ENCODE measurements around the gene NPM3. TPM values are rescaled to one million over a fixed set of nuclear protein-coding genes. Genes with fewer than 3 reads are reported as not detected.

The NPM3 gene
- total RNA-seq, 1 experiment from 2014 or later: 112 TPM

DNA sequence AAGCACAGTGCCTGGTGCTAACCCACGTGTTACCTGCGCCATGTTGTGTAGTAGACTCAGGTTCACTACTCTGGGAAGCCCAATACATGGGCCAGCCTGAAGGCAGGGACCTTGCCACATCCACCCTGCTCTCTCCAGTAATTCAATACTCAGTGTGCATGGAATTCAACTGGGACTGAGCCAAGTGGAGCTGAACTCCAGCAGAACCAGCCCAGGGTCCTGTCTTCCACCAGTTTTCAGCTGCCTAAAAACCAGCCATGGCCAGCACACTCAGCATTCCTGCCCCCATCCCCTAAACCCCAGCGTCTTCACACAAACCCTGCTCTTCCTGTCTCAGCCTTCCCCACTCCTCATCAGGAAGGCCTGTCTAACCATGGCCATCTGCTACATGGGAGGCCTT is 22.7 kb downstream of the NPM3 start:
- DNase-seq (ENCODE audit: low read depth): no peak

DNA sequence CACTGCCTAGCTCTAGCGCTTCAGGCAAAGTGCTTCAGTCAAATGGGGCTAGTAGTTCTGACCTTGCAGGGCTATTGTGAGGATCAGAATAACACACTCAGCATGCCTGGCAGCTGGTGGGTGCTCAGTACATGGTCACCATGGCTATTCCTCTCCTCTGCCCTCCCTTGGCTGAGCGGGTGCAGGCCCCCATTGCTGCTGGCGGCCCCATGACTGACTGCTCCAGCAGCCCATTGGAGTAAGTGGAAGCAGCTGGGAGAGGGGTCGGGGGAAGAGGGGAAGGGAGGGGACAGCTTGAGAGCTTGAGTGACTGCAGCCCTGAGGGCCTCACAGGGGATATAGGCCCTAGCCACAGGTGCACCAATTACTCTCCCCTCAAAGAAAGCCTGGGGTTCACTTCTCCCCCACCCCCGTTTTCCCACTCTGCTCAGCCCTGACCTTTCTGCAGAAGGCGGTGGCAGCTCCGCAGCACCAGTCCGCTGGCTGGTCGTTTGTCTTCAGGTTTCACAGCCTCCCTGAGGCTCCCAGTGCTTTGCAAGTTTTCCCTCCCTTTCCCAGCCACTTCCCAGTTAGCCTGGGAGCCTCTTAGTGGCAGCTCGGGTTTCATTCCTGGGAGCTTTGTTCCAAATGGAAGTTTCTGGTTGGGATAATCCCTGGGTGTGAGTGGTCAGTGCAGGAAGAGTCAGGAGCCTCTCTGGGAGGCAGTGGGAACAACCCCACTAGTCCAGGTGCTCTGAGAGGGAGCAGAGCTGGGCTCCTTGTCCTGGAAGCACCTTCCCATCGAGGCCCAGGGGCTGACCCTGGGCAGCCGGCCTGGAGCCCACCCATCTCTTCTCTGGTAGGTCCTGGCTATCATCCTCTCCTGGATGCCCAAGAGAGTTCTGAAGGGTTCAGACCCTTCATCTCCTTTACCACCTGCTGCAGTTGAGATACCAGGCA is 23.7 kb downstream of the NPM3 start:
- DNase-seq (ENCODE audit: low read depth): no peak

DNA sequence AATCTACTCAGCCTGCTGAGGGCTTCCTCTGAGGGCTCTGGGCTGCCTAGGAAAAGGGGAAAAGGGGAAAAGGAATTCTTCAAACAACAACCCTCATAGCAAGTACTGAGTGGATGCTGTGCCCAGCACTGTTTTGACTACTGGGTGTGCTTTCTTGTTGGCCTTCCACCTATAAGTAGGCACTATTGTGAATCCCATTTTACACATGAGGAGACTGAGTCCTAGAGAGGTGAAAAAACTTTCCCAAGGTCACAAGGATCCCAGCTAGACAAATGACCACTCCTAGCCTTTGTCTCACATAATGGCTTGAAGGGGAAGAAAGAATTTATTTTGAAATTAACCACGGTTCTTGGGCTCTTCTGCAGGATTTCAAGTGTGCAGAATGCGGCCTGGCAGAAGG is 24.4 kb downstream of the NPM3 start:
- no peak for DNase-seq (ENCODE audit: low read depth)

DNA sequence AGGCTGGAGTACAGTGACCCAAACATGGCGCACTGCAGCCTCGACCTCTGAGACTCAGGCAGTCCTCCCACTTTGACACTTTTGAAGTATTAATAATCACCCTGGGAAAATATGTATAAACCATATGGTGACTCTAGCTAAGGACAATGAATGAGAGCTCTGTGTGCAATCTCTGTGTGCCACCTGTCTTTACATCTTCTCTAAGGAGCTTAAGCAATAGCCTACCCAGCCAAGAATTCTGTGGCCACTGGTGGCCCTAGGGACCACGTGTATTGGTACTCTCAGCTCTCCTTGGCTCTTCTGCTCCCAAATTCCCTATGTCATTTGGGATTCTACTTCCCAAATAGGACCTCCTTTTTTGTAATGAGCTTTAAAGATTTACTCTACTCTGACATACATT is 31.0 kb downstream of the NPM3 start:
- no peak for DNase-seq (ENCODE audit: low read depth)

DNA sequence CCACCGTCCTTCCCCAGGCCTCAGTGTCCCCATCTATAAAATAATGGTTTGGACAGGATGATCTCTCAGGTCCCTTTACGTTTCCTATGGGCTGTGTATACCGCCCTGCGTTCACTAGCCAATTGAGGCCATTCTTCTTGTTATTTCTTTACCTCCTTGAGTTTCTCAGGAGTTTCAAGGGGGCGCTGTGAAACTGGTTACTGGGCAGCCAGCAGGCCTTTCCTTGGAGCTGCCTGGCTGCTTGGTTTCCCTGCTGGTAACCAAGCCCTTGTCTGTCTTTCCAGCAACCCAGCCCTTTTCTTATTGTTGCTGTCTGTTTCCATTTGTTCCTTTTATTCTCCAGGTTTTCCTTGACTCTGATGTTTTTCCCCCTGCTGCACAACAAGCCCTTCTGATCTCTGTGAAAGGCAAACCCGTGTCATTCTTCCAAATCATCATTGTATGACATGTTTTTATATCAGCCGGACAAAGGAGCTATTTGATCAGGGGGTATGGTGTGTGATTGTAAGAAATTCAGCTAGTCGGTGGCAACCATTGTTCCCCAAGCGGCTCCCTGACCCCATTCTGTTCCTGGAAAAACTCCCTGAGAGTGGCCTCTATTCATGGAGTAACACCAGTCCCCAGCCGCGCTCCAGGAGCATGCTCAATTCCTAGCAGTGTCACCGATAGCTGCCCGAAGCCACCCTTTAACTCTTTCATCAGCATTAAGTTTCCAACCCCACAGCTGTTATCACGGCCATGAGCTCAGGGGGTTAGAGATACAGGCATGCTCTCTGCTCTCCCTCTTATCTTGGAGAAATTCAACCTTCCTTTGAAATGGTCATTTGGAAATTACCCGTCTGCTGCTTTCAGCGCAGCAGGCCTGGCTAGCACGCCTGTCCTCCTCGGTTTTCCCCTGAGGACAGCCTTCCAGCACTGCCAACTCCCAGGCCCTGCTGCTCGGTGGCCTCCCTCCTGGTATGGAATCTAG is 33.9 kb downstream of the NPM3 start:
- no peak for DNase-seq (ENCODE audit: low read depth)

DNA sequence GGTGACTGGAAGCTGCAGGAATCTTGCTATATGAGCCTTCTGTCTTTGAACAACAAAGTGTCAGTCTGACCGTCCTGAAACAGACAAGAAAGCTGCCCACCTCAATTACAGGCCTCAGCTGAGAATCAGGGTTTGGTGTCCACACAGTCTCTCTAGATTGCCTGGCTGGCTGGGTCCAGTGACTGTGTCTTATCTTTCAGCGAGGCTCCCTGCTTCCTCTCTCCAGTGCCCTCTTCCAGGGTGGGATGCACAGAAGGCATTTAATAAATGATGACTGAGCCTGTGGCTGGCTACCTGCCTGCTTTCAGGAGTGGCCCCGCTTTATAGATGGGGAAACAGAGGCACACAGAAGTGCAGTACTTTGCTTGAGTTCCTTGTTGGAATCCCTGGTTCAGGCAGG is 34.8 kb downstream of the NPM3 start:
- DNase-seq (ENCODE audit: low read depth): no peak

DNA sequence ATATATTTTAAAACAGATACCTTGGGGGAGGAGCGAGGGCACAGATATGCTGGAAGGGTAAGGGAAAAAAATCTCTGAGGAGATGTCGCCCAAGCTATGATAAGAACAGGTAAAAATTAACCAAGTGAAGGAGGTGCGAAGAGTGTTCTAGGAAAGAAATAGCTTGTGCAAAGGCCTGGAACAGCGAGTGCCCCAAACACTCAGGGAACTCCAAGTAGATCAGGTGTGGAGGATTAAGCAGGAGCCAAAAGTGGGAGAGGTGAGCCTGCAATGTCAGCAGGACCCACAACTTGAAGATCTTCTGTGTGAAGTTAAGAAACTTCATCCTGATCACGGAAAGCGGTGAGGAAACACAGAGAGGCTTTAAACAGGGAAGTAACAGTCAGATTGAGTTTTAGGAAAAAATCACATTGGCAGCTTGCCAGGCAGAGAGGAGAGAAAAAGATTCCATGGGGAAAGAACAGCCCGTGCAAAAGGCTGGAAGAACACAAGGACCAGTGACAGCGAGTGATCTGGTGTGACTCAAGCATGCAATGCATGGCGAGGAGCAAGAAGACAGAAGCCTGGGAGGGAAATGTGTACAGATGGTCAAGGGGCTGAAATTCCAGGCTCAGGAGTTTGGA is 38.1 kb downstream of the NPM3 start:
- no peak for DNase-seq (ENCODE audit: low read depth)

DNA sequence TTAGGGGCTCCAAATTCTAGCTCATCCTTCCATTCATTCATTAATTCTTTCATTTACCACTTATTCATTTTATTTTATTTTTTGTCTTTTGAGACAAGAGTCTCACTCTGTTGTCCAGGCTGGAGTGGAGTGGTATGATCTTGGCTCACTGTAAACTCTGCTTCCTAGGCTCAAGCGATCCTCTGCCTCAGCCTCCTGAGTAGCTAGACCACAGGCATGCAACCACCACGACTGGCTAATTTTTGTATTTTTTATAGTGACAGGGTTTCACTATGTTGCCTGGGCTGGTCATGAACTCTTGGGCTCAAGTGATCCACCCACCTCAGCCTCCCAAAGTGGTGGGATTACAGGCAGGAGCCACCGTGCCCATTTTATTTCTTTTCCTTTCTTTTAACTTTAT is 39.0 kb downstream of the NPM3 start:
- no peak for DNase-seq (ENCODE audit: low read depth)

DNA sequence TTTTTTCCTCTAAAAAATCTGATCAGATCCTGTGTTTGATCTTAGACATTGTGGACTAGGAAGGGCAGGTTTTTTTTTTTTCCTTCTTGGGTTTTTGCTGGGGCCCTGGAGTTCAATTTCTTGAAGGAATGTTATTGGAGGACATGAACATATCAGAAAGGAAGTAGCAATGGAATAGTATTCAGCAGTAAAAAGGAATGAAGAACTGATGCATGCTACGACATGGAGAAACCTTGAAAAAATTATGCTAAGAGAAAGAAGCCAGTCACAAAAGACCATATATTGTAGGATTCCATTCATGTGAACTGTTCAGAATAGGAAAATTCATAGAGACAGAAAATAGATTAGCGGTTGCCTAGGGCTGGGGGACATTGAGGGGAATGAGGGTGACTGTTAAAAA is 41.3 kb downstream of the NPM3 start:
- no peak for DNase-seq (ENCODE audit: low read depth)

DNA sequence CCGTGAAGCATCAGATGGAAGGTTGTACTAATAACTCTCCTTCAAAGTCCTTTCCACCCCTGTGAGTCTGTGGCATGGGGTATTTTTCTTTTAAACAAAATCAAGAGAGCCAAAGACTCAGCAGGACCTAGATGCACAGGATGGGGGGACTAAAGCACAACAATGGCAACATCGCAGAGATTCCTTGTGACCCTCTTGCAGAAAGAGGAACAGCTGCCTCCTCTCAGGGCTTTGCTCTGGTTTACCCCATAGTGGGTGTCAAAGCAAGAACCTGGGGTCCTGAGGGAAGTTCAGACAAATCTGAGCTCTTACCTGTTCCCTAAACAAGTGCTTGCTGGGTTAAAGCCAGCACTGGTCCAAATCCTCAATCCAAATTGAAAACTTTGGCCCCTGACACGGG is 46.6 kb downstream of the NPM3 start:
- no peak for DNase-seq (ENCODE audit: low read depth)

DNA sequence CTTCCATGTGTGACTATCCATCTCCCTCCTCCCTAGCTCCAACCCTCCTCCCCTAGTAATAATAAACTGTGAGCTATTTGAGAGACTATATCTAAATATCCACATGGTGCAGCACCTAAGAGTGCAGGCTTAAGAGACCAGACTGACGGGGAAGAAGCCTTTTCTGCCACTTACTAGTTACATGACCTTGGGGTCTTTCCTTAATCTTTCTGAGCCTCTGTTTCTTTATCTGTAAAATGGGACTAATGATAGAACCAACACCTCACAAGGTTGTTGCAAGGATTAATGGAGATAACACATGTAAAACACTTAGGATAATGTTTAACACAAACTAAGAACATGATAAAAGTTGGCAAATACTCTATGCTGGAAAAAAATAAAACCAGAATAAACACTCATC is 51.1 kb downstream of the NPM3 start:
- DNase-seq (ENCODE audit: low read depth): no peak

Other genes with a start within 250 kb of the NPM3 start
- gene POLL, start 195.2 kb downstream of the NPM3 start, total RNA-seq (2014; rRNA removed; shearing (Covaris generic)): 12.4 and 14.0 TPM in 2 replicates
- 33.4 and 36.2 TPM in 2 replicates for gene DPCD, start 195.1 kb downstream of the NPM3 start, total RNA-seq (2014; rRNA removed; shearing (Covaris generic))
- 5.9 and 7.9 TPM in 2 replicates for gene FBXW4, start 88.3 kb downstream of the NPM3 start, total RNA-seq (2014; rRNA removed; shearing (Covaris generic))
- not detected in 2 replicates for gene FGF8, start 7.3 kb downstream of the NPM3 start, total RNA-seq (2014; rRNA removed; shearing (Covaris generic))
- gene OGA, start 35.0 kb upstream of the NPM3 start, total RNA-seq (2014; rRNA removed; shearing (Covaris generic)): 42.5 and 45.6 TPM in 2 replicates
- gene KCNIP2, start 60.4 kb upstream of the NPM3 start, total RNA-seq (2014; rRNA removed; shearing (Covaris generic)): 1.2 TPM in 1 of 2 replicates, not detected in the other

Measured in HT1080 (cell line).